Body of pancreas (tissue), 4 donors: Measurements from ENCODE around the gene SGO2. TPM values are rescaled to one million over a fixed set of nuclear protein-coding genes. Genes with fewer than 3 reads are reported as not detected.
A peak's percentile ranks its signal among the peaks of the same experiment; 100 is the strongest.
"Not testable (repeated sequence)": the region's sequence is repeated elsewhere in the genome, so short reads cannot be mapped to it uniquely, and the experiment has no call there.

Experiments used
- ATAC-seq: fragments of 150-250 bp; one replicate; pipeline ENCODE4 v1.9.1; 2016
- DNase-seq, 4 donors: peaks; one replicate each; pipeline ENCODE4 v3.0.0-alpha.2; 2019
- H3K27ac ChIP-seq, 4 donors: fragments of 200-600 bp; sonication (generic); 1 replicate in 3 of 4; 2 replicates in 1 of 4; pipeline versions ENCODE4 v1.5.1 to v1.6.1; 2016 to 2019; ENCODE audit warnings: mild to moderate bottlenecking in 1 of 4, mixed read lengths in 1 of 4, moderate library complexity in 1 of 4
- H3K27me3 ChIP-seq, 2 donors: fragments of 200-600 bp; sonication (generic); one replicate each; pipeline ENCODE4 v1.6.0; 2016; ENCODE audit warnings: mild to moderate bottlenecking in 1 of 2
- H3K36me3 ChIP-seq, 2 donors: fragments of 200-600 bp; sonication (generic); replicated peaks in 1 of 2; 2 replicates each; pipeline ENCODE4 v1.5.1; 2016; ENCODE audit warnings: low read depth in 2 of 2; ENCODE audit not compliant: insufficient read depth in 1 of 2
- H3K4me1 ChIP-seq: fragments of 200-600 bp; sonication (generic); one replicate; pipeline ENCODE4 v1.6.0; 2016
- H3K4me3 ChIP-seq, 2 donors: fragments of 200-600 bp; sonication (generic); 1 replicate in 1 of 2; 2 replicates in 1 of 2; pipeline ENCODE4 v1.5.1; 2016 to 2019
- H3K9me3 ChIP-seq, 3 donors: fragments of 200-600 bp; sonication (generic); 1 replicate in 2 of 3; 2 replicates in 1 of 3; pipeline ENCODE4 v1.5.1; 2016
- CTCF ChIP-seq, 7 experiments: fragments of 450-650 bp in 4 of 7; fragments of 200-600 bp in 3 of 7; sonication (generic) in 3 of 7; IDR thresholded peaks; one replicate each; pipeline ENCODE4 v1.5.1; 2016 to 2019; ENCODE audit warnings: antibody characterized with exemption in 7 of 7
- POLR2A ChIP-seq, 3 donors: fragments of 450-650 bp; IDR thresholded peaks; one replicate each; pipeline ENCODE4 v1.6.1; 2016; ENCODE audit warnings: antibody characterized with exemption in 3 of 3, mild to moderate bottlenecking in 2 of 3
- WGBS, 2 donors: methylation state at CpG; one replicate each; pipeline ENCODE4 v1.1.5; 2017; 5-methylcytosine and 5-hydroxymethylcytosine counted together
- intact Hi-C: fragments of 100-400 bp; cut with DNase I; formaldehyde crosslinking; loops from one replicate; pipeline ENCODE4 v1.15.1; 2023
- total RNA-seq, 2 donors: library from RNA; depleted of rRNA; stranded (reverse); fragments of >200 nt; gene quantifications; one replicate each; pipeline ENCODE4 v1.1.0, GENCODE V29; 2016

SGO2 gene
- total RNA-seq, 2 donors from 2014 or later = 1.6 to 2.3 TPM

GRCh38 chr2:200608341-200609027, 82.5 kb downstream of the SGO2 start:
- no peaks in the 10 kb centered on the region for H3K4me1 ChIP-seq
- no peaks in the 10 kb centered on the region for H3K9me3 ChIP-seq
- ATAC-seq (no peak), DNase-seq (no peak)
- H3K36me3 ChIP-seq = peaks cover 0 to 8% of the 10 kb centered on the region in 2 donors
- H3K27ac ChIP-seq = no peak overlapping the region
- WGBS, 2 donors = 44 to 47% methylated on average over 3 of the region's 3 CpGs
- TF ChIP-seq POLR2A (IDR thresholded peaks at IDR 0.05) (no peak), CTCF (IDR thresholded peaks at IDR 0.05) (no peak)
- intact Hi-C loops = no loop called here
- H3K27me3 ChIP-seq = no peaks in the 10 kb centered on the region
- H3K4me3 ChIP-seq = no peak overlapping the region

GRCh38 chr2:200609028-200609614, 83.1 kb downstream of the SGO2 start:
- H3K9me3 ChIP-seq = no peaks in the 10 kb centered on the region
- DNase-seq (peak in 2 of 4 donors; percentile 27 to 35), ATAC-seq (no peak)
- H3K4me3 ChIP-seq = no peak overlapping the region
- no peaks in the 10 kb centered on the region for H3K4me1 ChIP-seq
- TF ChIP-seq POLR2A (IDR thresholded peaks at IDR 0.05) (no peak), CTCF (IDR thresholded peaks at IDR 0.05) (no peak)
- H3K27me3 ChIP-seq = no peaks in the 10 kb centered on the region
- intact Hi-C loops = no loop called here
- H3K27ac ChIP-seq = no peak overlapping the region
- peaks cover 0 to 12% of the 10 kb centered on the region in 2 donors for H3K36me3 ChIP-seq

- DNase-seq, H3K4me1 ChIP-seq, intact Hi-C loops, H3K27me3 ChIP-seq, ATAC-seq, H3K27ac ChIP-seq, H3K4me3 ChIP-seq, H3K9me3 ChIP-seq: not testable (repeated sequence)
- WGBS, 2 donors = 90 to 92% methylated on average over 3 of the region's 3 CpGs
- H3K36me3 ChIP-seq = peaks cover 0 to 14% of the 10 kb centered on the region in 2 donors
Measured at GRCh38 chr2:200610217-200610616, 84.2 kb downstream of the SGO2 start.

- DNase-seq (peak in 1 of 4 donors; percentile 28), ATAC-seq (no peak)
- intact Hi-C loops = no loop called here
- Histone ChIP-seq H3K4me1 (peaks cover 28% of the 10 kb centered on the region), H3K27ac (no peak overlapping the region), H3K4me3 (no peak overlapping the region), H3K36me3 (peaks cover 0 to 13% of the 10 kb centered on the region in 2 donors), H3K27me3 (no peaks in the 10 kb centered on the region), H3K9me3 (no peaks in the 10 kb centered on the region)
- no peak for TF ChIP-seq POLR2A (IDR thresholded peaks at IDR 0.05)
- no peak for TF ChIP-seq CTCF (IDR thresholded peaks at IDR 0.05)
- 90 to 94% methylated on average over 4 of the region's 4 CpGs for WGBS, 2 donors
Measured at GRCh38 chr2:200613692-200614091, 87.7 kb downstream of the SGO2 start.

- ATAC-seq = no peak
- Histone ChIP-seq H3K4me1 (peaks cover 34% of the 10 kb centered on the region), H3K4me3 (no peak overlapping the region), H3K27ac (no peak overlapping the region), H3K27me3 (no peaks in the 10 kb centered on the region), H3K9me3 (no peaks in the 10 kb centered on the region), H3K36me3 (peaks cover 0 to 10% of the 10 kb centered on the region in 2 donors)
- DNase-seq = no peak
- 88 to 95% methylated on average over 2 of the region's 2 CpGs for WGBS, 2 donors
- TF ChIP-seq POLR2A (IDR thresholded peaks at IDR 0.05) = no peak
- TF ChIP-seq CTCF (IDR thresholded peaks at IDR 0.05) = no peak
- intact Hi-C loops = no loop called here
Measured at GRCh38 chr2:200614249-200614648, 88.2 kb downstream of the SGO2 start.
